DMS153 treated with DMSO at 0.1 percent for 48 hours (cell line): Measurements from ENCODE around the gene ZER1.

ENCODE experiments used
- DNase-seq: peaks from one replicate; lab custom pipeline; 2025; ENCODE audit not compliant: unreplicated experiment; lab: John Stamatoyannopoulos, UW

The ZER1 gene

GRCh38 chr9:128743421-128743820, 28.3 kb downstream of the ZER1 start:
- DNase-seq, result no peak

DNA sequence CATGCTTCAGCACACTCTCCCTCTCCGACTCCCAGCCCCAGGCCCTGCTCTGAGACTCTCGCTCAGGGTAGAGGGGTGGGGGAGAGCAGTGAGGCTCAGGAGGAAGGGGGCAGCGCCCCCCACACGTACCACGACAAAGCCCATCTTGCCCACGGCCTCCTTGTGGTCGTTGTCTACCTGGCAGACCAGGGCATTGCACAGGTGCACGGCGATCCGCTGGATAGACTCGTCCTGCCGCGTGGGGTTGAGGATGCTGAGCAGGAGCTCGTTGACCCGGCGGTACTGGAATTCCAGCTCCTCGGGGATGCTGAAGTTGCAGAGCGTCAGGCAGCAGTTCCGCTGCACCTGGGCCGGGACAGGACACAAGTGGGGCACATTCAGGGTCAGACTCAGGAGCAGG, 29.3 kb downstream of the ZER1 start:
- no peak for DNase-seq

DNA sequence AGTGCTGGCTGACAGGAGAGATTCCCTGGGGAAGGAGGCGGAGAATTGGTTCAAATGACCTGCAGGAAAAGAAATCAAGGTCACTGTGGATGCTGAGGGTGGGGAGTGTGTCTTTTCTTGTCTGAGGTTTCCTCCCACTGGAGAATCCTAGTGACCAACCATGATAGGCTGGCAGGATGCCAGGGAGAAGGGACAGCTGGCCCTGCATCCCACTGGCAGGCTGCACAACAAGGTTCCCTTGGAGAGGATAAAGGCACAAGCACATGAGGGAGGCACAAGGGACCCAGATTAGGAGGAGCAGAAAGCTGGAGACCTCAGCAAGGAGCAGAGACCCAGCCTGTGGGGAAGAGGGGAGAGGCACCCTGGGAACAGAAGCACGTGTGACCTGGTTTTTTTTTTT, 36.4 kb downstream of the ZER1 start:
- DNase-seq, result no peak

DNA sequence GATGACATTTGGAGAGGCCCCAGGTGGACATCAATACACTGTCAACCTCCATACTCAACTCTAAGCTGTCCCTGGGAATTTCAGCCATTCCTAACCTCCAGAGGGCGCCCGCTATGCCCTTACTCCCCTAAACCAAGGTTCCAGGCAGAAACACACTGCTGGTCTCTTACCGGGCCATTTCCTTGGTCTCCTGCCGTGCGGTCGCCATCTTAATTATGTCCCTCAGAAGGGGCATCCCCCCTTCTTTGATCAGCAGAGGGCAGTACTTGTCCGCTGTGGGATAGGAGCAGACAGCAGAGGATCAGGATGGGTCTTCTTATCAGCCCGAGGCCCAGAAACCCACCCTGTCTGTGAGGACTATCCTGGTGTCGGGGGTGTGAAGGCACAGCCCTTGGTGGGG, 38.5 kb downstream of the ZER1 start:
- peak; percentile 49 for DNase-seq

DNA sequence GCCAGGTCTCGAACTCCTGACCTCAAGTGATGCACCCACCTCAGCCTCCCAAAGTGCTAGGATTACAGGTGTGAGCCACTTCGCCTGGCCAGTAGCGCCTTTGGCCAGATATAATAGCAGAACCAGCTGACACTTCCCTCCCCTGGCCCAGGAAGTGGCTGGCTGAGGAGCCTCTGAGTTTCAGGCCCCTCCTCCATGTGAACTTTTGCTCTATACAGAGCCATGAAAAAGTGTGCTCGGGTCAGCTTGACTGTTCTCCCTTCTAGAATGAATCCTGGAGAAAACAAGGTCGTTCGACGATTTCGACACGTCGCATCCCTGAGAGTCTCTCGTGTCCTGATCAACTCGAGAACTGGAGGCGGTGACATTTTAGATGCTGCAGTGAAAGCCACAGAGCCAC, 39.2 kb downstream of the ZER1 start:
- DNase-seq, result no peak

DNA sequence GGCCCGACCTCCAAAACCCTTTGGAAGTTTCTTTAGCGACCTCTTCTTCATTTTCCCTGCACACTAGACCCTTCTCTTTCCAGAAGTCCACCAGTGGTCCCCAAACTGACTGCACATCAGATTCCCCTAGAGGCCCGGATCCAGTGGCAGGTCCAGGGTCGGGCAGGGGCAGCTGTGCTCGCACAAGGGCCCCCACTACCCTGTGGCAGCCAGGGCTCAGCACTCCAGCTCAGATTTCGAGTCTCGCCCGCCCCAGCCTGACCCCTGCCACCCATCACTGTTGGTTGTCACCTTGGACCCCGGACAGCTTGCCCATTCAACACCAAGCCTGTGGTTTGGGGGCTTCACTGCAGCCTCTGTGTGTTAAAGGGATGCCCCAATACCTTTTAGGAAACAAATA, 40.0 kb downstream of the ZER1 start:
- DNase-seq, result no peak

DNA sequence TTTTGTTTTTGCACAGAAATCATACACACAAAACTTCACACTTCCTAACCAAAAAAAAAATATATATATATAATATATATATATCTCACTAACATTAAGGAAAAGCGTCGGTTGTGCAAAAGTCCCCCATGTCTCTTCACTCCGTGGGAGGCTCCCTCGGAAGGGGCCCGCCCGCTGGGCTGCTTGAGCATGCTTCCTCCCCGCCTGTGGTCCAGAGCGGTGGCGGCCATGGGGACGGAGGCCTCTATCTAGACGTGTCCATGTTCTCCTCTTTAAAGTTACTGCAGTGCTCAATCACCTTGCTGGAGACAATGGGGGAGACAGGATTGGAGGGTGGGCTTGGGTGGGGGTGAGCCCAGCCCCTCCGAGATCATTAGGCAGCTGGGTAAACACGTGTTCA, 40.6 kb downstream of the ZER1 start:
- DNase-seq, result no peak

GRCh38 chr9:128729766-128730517, 41.8 kb downstream of the ZER1 start:
- DNase-seq, result no peak

DNA sequence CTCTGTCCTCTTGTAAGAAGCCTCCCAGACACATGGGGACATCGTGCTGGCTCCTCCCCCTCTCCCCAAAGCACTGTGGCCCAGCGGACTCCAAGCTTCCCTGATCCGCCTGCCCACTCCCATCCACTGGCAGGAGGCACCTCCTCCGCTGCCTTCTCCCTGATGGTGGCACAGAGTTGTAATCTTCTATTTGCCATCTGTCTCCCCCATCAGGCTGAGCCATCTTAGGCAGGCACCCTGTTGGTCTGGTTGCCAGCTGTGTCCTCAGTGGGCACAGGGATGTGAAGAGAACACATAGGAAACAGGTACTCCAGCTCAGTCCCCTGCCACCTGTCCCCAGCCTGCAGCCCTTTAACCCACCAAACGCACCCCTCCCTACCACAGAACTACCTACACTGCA, 42.4 kb downstream of the ZER1 start:
- no peak for DNase-seq

DNA sequence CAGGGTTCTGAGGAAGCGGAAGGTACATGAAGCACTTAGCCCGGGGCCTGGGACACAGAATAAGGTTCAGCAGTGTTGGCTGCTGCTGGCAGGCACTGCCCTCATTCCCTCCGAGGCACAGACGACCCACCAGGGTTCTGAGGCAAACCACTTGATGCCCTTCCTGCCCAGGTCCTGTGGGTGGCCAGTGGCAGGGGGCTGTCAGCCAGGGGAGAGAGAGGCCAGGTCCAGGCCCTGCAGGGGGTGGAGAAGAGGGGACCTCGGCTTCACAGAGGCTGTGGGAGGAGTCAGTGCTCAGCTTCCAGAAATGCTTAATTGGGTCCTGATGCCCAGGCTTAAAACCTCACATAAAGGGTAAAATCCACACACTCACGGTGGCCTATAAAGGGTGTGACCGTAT, 43.4 kb downstream of the ZER1 start:
- no peak for DNase-seq

DNA sequence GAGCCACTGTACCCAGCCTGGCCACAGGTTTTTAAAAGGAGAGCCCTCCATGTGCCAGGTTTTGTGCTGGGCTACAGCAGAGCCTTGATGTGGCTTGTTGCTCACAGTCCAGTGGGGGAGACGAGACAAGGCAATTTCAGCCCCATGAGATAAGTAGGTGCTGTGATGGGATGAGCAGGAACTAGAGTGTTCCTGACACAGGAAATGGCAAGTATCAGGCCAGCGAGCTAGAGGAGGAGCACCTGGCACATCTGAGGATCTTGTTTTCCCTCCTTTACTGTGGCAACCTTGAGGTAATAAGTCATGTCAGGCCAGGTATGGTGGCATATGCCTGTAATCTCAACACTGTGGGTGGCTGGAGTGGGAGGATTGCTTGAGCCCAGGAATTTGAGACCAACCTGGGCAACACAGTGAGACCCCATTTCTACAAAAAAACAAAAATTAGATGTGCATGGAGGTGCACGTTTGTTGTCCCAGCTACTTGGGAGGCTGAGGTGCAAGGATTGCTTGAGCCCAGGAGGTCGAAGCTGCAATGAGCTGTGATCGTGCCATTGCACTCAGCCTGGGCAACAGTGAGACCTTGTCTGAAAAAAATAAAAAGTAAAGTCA, 44.0 kb downstream of the ZER1 start:
- DNase-seq, result no peak

DNA sequence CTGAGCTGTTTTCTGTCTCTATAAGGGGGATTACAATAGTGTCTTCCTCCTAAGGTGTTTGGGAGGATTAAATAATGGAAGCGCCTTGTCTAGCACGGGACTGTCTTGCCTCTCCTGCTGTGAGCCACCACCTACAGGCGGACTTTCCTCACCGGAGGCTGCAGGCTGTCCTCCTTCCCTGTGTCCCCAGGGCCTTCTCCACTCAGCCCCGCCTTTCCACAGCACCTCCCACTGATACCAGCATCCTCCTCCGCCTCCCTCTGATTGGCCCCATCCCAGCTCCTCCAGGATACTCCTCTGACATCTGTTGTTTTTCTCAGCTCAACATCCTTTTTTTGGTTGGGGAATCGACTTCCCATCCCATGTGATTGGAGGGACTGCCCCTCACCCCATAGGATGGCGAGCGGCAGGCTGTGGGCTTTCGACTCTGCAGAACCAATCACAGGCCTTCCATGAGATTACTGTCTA, 46.9 kb downstream of the ZER1 start:
- DNase-seq, result peak; percentile 39

- peak; percentile 98 for DNase-seq
Measured at GRCh38 chr9:128723866-128724743, 47.6 kb downstream of the ZER1 start, which contains the start of gene ZDHHC12. Gene ZDHHC12 (minus strand): TSS chr9:128724127. CDS start chr9:128724093, 34 bp downstream.

GRCh38 chr9:128723352-128723865, 48.3 kb downstream of the ZER1 start:
- DNase-seq, result no peak

DNA sequence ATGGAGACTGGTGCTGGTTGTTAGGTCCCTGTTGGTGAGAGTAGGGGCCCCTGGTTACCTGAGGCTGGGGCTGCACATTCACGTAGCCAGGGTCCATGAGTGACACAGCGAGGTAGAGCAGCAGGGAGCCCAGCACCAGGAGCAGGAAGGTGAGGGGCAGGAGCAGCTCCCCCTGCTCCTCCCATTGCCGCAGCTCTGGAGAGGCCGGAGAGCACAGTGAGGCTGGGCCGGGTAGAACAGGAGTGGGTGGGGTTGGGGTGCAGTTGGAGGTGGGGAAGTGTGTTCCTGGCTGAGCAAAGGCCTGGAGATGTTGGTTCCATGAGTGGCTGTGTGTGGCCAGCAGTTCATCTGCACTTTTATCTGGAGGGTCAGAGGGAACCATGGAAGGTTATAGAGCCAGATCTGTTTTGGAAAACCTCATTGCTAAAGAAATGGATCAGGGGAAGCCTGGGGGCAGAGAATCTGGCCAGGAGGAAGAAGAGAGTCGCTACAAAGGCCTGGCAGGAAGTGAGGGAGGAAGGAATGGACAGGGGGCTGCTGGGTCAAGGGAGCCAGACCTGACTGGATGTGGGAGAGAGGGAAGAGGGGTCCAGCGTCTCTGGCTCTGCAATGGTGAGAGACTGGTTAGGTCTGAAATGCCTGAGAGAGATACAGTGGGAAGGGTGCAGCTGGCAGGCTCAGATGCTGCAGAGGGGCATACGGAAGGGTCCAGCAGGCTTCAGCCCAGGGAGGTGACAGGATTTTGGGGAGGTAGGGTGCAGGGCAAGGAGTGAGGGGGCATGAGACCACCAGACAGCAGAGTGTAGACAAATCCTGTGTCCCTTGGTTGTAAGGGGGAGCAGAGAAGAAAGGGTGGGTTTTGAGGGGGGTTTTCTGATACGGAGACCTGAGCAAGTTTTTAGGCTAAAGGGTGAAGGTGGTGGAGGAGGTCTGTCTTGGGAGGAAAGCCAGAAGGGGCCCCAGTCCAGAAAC, 49.1 kb downstream of the ZER1 start:
- DNase-seq, result no peak

GRCh38 chr9:128721487-128722010, 50.2 kb downstream of the ZER1 start:
- DNase-seq, result no peak

DNA sequence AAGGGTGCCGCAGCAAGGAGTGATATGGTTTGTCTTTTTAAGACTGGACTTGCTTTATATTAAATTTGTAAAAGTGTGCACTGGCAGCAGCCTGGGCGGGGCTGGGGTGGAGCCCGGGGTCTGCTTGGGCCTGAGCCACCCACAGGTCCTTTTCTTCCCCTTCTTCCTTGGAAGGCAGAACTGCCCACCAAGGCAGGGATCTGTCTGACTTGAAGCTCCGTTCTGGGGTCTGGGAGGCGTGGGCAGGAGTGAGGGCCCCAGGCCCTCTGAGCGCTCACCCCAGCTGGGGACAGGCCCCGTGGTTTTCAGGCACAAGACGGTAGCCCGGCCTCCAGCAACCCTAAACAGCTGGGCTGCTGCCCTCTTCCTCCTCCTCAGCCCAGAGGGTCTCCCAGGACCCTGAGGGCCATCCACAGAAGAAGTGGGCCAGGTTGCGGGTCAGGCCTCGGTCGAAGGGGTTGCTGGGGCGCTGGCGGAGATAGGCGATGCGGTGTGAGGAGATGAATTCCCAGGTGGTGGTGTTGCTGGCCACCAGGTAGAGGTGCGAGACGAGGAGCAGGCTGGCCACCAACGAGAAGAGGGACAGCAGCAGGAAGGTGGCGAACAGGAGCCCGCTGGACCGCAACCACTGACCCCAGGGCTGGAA, 50.8 kb downstream of the ZER1 start:
- DNase-seq, result no peak

DNA sequence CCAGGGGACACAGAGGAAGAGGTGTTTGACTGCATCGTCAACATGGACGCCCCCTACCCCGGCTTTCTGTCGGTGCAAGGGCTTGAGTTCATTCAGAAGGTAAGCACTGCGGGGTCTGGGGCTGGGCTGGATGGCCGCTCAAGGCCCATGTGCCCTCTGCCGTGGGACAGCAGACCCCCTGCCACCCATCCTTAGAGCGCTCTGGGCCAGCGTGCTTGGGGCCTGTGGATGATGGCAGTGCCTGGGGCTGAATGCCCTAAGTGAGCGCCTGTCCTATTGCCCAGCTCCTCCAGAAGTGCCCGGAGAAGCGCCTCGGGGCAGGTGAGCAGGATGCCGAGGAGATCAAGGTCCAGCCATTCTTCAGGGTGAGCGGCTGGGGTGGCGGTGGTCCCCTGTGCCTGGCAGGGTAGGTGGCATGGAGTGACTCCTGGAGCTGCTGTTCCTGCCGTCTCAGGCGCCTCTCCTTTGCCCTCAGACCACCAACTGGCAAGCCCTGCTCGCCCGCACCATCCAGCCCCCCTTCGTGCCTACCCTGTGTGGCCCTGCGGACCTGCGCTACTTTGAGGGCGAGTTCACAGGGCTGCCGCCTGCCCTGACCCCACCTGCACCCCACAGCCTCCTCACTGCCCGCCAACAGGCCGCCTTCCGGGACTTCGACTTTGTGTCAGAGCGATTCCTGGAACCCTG, 51.7 kb downstream of the ZER1 start:
- DNase-seq, result no peak

DNA sequence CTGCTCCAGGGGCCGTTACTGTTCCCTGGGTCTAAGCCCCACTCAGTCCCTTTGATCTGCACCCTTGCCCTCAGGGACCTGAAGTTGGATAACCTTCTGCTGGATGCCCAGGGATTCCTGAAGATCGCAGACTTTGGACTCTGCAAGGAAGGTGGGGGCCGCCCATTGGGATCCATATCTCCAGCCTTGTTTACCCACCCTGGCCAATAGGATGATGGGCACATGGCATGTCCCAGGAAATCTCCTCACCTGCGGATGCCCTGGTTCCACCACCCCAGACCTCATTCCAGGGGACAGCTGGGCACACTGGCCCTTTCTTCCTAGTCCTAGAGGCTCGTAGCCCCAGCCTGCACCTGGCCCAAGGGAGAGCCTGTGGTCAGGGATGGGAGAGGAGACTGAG, 53.3 kb downstream of the ZER1 start:
- DNase-seq, result no peak
